Hepatocyte (in vitro differentiated cells): Measurements from ENCODE around the gene SLC29A4. TPM values are rescaled to one million over a fixed set of nuclear protein-coding genes. Genes with fewer than 3 reads are reported as not detected.

Experiments used
- DNase-seq: peaks from one replicate; pipeline ENCODE4 v3.0.0-alpha.2; 2016; ENCODE audit warnings: low spot score
- H2AFZ ChIP-seq: fragments of 200-600 bp; sonication (generic); 2 replicates; pipeline ENCODE4 v1.6.0; 2016; ENCODE audit warnings: antibody characterized with exemption, mild to moderate bottlenecking
- H3K27ac ChIP-seq: fragments of 200-600 bp; sonication (generic); 2 replicates; pipeline ENCODE4 v1.5.1; 2016; ENCODE audit warnings: mild to moderate bottlenecking
- H3K27me3 ChIP-seq: fragments of 200-600 bp; sonication (generic); 2 replicates; pipeline ENCODE4 v1.6.1; 2016
- H3K36me3 ChIP-seq: fragments of 200-600 bp; sonication (generic); replicated peaks from 2 replicates; pipeline ENCODE4 v1.5.1; 2016; ENCODE audit warnings: low read depth; ENCODE audit not compliant: insufficient read depth
- H3K4me1 ChIP-seq: fragments of 200-600 bp; sonication (generic); 2 replicates; pipeline ENCODE4 v1.5.1; 2016; ENCODE audit warnings: mild to moderate bottlenecking, moderate library complexity; ENCODE audit not compliant: insufficient read depth
- H3K4me2 ChIP-seq: fragments of 200-600 bp; sonication (generic); 2 replicates; pipeline ENCODE4 v1.6.0; 2016
- H3K4me3 ChIP-seq: fragments of 200-600 bp; sonication (generic); 2 replicates; pipeline ENCODE4 v1.5.1; 2016; ENCODE audit warnings: mild to moderate bottlenecking
- H3K79me2 ChIP-seq: fragments of 200-600 bp; sonication (generic); 2 replicates; pipeline ENCODE4 v1.6.0; 2017; ENCODE audit warnings: mild to moderate bottlenecking
- H3K9me2 ChIP-seq: fragments of 200-600 bp; sonication (generic); replicated peaks from 2 replicates; pipeline ENCODE4 v1.6.0; 2017; ENCODE audit warnings: mild to moderate bottlenecking; ENCODE audit not compliant: insufficient read depth
- H3K9me3 ChIP-seq: fragments of 200-600 bp; sonication (generic); 2 replicates; pipeline ENCODE4 v1.5.1; 2016; ENCODE audit warnings: low read depth, mild to moderate bottlenecking
- H4K20me1 ChIP-seq: fragments of 200-600 bp; sonication (generic); 2 replicates; pipeline ENCODE4 v1.6.0; 2016; ENCODE audit warnings: mild to moderate bottlenecking; ENCODE audit not compliant: insufficient read depth, poor library complexity, severe bottlenecking
- EZH2 ChIP-seq: fragments of 200-600 bp; sonication (generic); IDR thresholded peaks from 2 replicates; pipeline ENCODE4 v1.6.1; 2016; ENCODE audit warnings: antibody characterized with exemption, mild to moderate bottlenecking, borderline replicate concordance
- EZH2phosphoT487 ChIP-seq: fragments of 200-600 bp; sonication (generic); IDR thresholded peaks from one replicate; pipeline ENCODE4 v1.6.1; 2018; ENCODE audit warnings: antibody characterized with exemption, mild to moderate bottlenecking, low read depth, moderate library complexity; ENCODE audit not compliant: unreplicated experiment, severe bottlenecking
- WGBS: methylation state at CpG from one replicate; pipeline ENCODE4 v1.1.6; 2016; ENCODE audit warnings: low lambda C conversion rate; ENCODE audit errors: missing lambda C conversion rate; 5-methylcytosine and 5-hydroxymethylcytosine counted together
- polyA plus RNA-seq: library from polyadenylated mRNA; unstranded; fragments of >200 nt; fragmentation: Nextera tagmentation; extraction: Ambion mirVana; gene quantifications from 2 replicates; pipeline ENCODE4 v1.2.1, GENCODE V29; 2016
- total RNA-seq: library from RNA; depleted of rRNA; stranded (reverse); fragments of >200 nt; gene quantifications from 2 replicates; pipeline ENCODE4 v1.2.3, GENCODE V29; 2014
- TF ChIP-seq, protein P1 (sequence below): fragments of 200-600 bp; sonication (generic); IDR thresholded peaks from 2 replicates; pipeline ENCODE4 v1.5.1; 2016; ENCODE audit warnings: antibody characterized with exemption, mild to moderate bottlenecking; ENCODE audit not compliant: poor library complexity

Gene SLC29A4
- total and polyA plus RNA-seq, 2 experiments from 2014 or later, result 21.9 to 36.1 TPM

- 97% methylated on average over 12 of the region's 13 CpGs for WGBS
- TF ChIP-seq EZH2phosphoT487, result no peak
- DNase-seq, result no peak
Measured at GRCh38 chr7:5345171-5345570, 62.4 kb downstream of the SLC29A4 start.

DNA sequence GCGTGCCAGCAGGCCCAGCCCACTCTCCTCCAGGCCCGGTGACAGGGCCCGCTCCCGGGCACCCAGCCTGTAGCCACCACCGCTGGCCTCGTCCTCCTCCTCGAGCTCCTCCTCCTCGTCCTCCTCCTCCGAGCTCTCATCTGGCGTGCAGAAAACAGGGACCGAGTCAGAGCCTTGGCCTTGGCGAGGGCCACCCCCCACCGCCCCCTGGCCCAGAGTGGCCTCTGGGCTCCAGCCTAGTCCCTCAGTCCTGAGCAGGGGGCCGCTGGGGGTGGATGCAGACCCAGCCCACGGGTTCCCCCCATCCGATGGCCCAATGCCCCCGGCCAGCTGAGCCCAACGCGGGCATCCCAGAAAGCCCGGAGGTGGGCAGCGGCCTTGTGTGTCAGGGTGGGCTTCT lies 62.9 kb downstream of the SLC29A4 start:
- Histone ChIP-seq H3K9me2 (no peaks in the 10 kb centered on the region), H3K27ac (no peak overlapping the region), H3K79me2 (peaks cover 33% of the 10 kb centered on the region), H3K4me3 (no peak overlapping the region), H3K9me3 (no peaks in the 10 kb centered on the region), H3K4me1 (no peaks in the 10 kb centered on the region), H3K27me3 (no peaks in the 10 kb centered on the region), H2AFZ (no peak overlapping the region), H3K4me2 (no peak overlapping the region), H4K20me1 (peaks cover 25% of the 10 kb centered on the region), H3K36me3 (no peaks in the 10 kb centered on the region)
- over 99% methylated on average over 15 of the region's 21 CpGs for WGBS
- DNase-seq, result no peak
- TF ChIP-seq, protein P1, sequence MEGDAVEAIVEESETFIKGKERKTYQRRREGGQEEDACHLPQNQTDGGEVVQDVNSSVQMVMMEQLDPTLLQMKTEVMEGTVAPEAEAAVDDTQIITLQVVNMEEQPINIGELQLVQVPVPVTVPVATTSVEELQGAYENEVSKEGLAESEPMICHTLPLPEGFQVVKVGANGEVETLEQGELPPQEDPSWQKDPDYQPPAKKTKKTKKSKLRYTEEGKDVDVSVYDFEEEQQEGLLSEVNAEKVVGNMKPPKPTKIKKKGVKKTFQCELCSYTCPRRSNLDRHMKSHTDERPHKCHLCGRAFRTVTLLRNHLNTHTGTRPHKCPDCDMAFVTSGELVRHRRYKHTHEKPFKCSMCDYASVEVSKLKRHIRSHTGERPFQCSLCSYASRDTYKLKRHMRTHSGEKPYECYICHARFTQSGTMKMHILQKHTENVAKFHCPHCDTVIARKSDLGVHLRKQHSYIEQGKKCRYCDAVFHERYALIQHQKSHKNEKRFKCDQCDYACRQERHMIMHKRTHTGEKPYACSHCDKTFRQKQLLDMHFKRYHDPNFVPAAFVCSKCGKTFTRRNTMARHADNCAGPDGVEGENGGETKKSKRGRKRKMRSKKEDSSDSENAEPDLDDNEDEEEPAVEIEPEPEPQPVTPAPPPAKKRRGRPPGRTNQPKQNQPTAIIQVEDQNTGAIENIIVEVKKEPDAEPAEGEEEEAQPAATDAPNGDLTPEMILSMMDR, result no peak
- no peak for TF ChIP-seq EZH2phosphoT487
- TF ChIP-seq EZH2, result no peak

More at GRCh38 chr7:5345171-5345570, 62.4 kb downstream of the SLC29A4 start:
- Histone ChIP-seq H3K9me3 (no peaks in the 10 kb centered on the region), H3K79me2 (peaks cover 29% of the 10 kb centered on the region), H3K9me2 (no peaks in the 10 kb centered on the region), H3K4me1 (no peaks in the 10 kb centered on the region), H3K4me2 (no peak overlapping the region), H4K20me1 (peaks cover 21% of the 10 kb centered on the region), H2AFZ (no peak overlapping the region), H3K36me3 (no peaks in the 10 kb centered on the region), H3K4me3 (no peak overlapping the region), H3K27ac (no peak overlapping the region), H3K27me3 (no peaks in the 10 kb centered on the region)

DNA sequence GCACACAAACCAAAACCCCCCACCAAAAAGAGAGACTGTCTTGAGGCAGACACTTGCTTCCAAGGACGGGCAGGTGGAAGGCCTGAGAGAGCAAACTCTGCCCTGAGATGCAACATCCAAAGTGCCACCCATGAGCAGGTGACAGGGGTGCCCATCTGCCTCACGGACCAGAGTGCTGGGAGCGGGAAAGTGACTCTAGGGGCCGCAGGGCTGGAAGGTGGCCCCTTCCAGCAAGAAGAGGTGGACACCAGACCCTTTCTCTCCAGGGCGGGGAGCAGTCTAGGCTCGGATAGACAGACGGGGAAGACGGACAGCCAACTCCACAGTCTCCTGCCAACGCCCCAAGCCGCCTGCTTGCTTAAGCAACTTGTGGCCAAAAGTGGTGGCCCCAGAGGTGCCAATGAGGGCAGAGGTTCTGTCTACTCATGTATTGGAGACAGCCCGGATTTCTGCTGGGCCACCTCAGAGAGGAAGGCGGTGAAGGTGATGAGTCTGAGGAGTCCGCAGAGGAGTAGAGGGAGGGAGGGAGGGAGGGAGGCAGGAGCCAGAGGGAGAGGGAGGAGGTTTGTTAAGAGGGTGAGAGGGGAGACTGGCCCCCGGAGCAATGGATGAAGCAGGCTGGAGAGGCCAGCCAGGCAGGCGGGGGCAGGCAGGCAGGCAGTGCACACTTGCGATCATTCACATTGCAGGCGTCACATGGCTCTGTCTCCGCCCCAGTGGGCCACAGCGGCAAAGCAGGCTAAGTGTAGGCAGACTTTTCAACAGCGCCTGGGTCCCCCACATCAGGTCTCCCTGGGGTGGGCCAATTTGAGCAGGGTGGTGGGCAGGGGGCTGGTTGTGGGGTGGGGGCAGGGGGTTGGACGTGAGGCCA lies 65.6 kb downstream of the SLC29A4 start:
- 96% methylated on average over 17 of the region's 21 CpGs for WGBS
- peaks cover 60% of the 10 kb centered on the region for H3K79me2 ChIP-seq
- no peak overlapping the region for H3K27ac ChIP-seq
- H3K4me1 ChIP-seq, result peaks cover under 1% of the 10 kb centered on the region
- H3K27me3 ChIP-seq, result no peaks in the 10 kb centered on the region
- H3K4me3 ChIP-seq, result no peak overlapping the region
- H3K9me2 ChIP-seq, result no peaks in the 10 kb centered on the region
- H2AFZ ChIP-seq, result no peak overlapping the region
- TF ChIP-seq, protein P1, result no peak
- TF ChIP-seq EZH2phosphoT487 (no peak), EZH2 (no peak)
- no peaks in the 10 kb centered on the region for H3K9me3 ChIP-seq
- H3K36me3 ChIP-seq, result no peaks in the 10 kb centered on the region
- H4K20me1 ChIP-seq, result peaks cover 52% of the 10 kb centered on the region
- H3K4me2 ChIP-seq, result no peak overlapping the region
- DNase-seq, result no peak

DNA sequence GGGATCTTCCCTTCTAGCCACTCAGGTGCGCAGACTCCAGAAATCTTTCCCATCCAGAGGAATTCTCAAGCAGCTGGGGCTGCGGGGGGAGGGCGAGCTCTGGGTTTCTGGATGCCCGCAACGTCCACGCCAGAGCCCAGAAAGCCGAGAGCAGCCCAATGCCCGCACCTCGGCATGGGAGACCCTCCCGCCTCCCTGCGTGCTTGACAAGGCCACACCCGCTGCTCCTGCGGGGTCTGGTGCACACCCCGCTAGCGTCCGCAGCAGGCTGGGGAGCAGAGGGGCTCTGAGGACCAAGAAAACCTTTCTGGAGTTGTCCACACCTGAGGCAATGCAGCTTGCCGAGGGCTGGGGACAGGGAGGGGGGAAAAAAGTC lies 66.2 kb downstream of the SLC29A4 start:
- no peaks in the 10 kb centered on the region for H3K36me3 ChIP-seq

More for the DNA sequence above, 66.2 kb downstream of the SLC29A4 start:
- H3K27ac ChIP-seq, result no peak overlapping the region
- no peak for TF ChIP-seq EZH2phosphoT487
- no peak for TF ChIP-seq EZH2
- TF ChIP-seq, protein P1, result no peak
- no peak overlapping the region for H2AFZ ChIP-seq
- H3K4me3 ChIP-seq, result no peak overlapping the region
- no peak for DNase-seq
- H3K9me2 ChIP-seq, result no peaks in the 10 kb centered on the region
- H3K27me3 ChIP-seq, result no peaks in the 10 kb centered on the region
- H3K4me1 ChIP-seq, result peaks cover 7% of the 10 kb centered on the region
- H3K4me2 ChIP-seq, result no peak overlapping the region
- 93% methylated on average over 15 of the region's 17 CpGs for WGBS
- peaks cover 58% of the 10 kb centered on the region for H4K20me1 ChIP-seq
- H3K79me2 ChIP-seq, result peaks cover 67% of the 10 kb centered on the region
- H3K9me3 ChIP-seq, result no peaks in the 10 kb centered on the region
